ENCODE results near the gene POGLUT3. TPM values are rescaled to one million over a fixed set of nuclear protein-coding genes. Genes with fewer than 3 reads are reported as not detected.

Gene POGLUT3
- polyA plus RNA-seq, 1 donor from 2014 or later, result 0.31 TPM

DNA sequence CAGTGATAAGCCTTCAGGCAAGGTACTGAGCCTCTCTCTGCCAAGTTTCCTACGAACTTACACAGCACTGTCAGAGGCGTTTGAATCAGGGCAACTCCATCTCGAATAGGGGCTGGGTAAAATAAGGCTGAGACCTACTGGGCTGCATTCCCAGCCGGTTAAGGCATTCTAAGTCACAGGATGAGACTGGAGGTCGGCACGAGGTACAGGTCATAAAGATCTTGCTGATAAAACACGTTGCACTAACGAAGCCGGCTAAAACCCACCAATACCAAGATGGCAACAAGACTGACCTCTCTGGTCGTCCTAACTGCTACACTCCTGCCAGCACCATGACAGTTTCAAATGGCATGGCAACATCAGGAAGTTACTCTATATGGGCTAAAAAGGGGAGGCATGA, 20.4 kb upstream of the POGLUT3 start:
- H3K9me2 ChIP-seq (ENCODE audit: insufficient read depth, low read length), result no peaks in the 10 kb centered on the region
- no peak overlapping the region for H2AFZ ChIP-seq (ENCODE audit: low read depth, low read length)
- H3K27me3 ChIP-seq (ENCODE audit: insufficient read depth, low read depth, low read length), result no peaks in the 10 kb centered on the region
- TF ChIP-seq RAD21 (conservative IDR thresholded peaks at IDR 0.05) (no peak), SMC3 (conservative IDR thresholded peaks at IDR 0.05; ENCODE audit: poor library complexity) (no peak), EZH2 (IDR thresholded peaks at IDR 0.05; ENCODE audit: borderline replicate concordance, insufficient read depth, low read length, poor library complexity, severe bottlenecking) (no peak), MXI1 (conservative IDR thresholded peaks at IDR 0.05; ENCODE audit: poor library complexity, severe bottlenecking) (no peak), POLR2AphosphoS5 (IDR thresholded peaks at IDR 0.05) (no peak), EP300 (conservative IDR thresholded peaks at IDR 0.05; ENCODE audit: poor library complexity, severe bottlenecking) (no peak), TAF1 (IDR thresholded peaks at IDR 0.05; ENCODE audit: low read depth) (no peak)
- TF ChIP-seq, protein P1, sequence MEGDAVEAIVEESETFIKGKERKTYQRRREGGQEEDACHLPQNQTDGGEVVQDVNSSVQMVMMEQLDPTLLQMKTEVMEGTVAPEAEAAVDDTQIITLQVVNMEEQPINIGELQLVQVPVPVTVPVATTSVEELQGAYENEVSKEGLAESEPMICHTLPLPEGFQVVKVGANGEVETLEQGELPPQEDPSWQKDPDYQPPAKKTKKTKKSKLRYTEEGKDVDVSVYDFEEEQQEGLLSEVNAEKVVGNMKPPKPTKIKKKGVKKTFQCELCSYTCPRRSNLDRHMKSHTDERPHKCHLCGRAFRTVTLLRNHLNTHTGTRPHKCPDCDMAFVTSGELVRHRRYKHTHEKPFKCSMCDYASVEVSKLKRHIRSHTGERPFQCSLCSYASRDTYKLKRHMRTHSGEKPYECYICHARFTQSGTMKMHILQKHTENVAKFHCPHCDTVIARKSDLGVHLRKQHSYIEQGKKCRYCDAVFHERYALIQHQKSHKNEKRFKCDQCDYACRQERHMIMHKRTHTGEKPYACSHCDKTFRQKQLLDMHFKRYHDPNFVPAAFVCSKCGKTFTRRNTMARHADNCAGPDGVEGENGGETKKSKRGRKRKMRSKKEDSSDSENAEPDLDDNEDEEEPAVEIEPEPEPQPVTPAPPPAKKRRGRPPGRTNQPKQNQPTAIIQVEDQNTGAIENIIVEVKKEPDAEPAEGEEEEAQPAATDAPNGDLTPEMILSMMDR (IDR thresholded peaks at IDR 0.05; ENCODE audit: poor library complexity, severe bottlenecking), result no peak
- TF ChIP-seq, protein P2, sequence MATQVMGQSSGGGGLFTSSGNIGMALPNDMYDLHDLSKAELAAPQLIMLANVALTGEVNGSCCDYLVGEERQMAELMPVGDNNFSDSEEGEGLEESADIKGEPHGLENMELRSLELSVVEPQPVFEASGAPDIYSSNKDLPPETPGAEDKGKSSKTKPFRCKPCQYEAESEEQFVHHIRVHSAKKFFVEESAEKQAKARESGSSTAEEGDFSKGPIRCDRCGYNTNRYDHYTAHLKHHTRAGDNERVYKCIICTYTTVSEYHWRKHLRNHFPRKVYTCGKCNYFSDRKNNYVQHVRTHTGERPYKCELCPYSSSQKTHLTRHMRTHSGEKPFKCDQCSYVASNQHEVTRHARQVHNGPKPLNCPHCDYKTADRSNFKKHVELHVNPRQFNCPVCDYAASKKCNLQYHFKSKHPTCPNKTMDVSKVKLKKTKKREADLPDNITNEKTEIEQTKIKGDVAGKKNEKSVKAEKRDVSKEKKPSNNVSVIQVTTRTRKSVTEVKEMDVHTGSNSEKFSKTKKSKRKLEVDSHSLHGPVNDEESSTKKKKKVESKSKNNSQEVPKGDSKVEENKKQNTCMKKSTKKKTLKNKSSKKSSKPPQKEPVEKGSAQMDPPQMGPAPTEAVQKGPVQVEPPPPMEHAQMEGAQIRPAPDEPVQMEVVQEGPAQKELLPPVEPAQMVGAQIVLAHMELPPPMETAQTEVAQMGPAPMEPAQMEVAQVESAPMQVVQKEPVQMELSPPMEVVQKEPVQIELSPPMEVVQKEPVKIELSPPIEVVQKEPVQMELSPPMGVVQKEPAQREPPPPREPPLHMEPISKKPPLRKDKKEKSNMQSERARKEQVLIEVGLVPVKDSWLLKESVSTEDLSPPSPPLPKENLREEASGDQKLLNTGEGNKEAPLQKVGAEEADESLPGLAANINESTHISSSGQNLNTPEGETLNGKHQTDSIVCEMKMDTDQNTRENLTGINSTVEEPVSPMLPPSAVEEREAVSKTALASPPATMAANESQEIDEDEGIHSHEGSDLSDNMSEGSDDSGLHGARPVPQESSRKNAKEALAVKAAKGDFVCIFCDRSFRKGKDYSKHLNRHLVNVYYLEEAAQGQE (IDR thresholded peaks at IDR 0.05; ENCODE audit: borderline replicate concordance), result no peak
- no peak overlapping the region for H3K4me3 ChIP-seq (ENCODE audit: low read length)
- no peaks in the 10 kb centered on the region for H3K36me3 ChIP-seq (ENCODE audit: insufficient read depth, low read length)
- H4K20me1 ChIP-seq (ENCODE audit: insufficient read depth), result no peaks in the 10 kb centered on the region
- no peaks in the 10 kb centered on the region for H3K79me2 ChIP-seq (replicated peaks; ENCODE audit: insufficient read depth, low read length)
- no peaks in the 10 kb centered on the region for H3K9me3 ChIP-seq (ENCODE audit: low read length)
- no peak overlapping the region for H3K4me2 ChIP-seq (ENCODE audit: low read length)
- no peaks in the 10 kb centered on the region for H3F3A ChIP-seq (ENCODE audit: insufficient read depth, low read length, poor library complexity, severe bottlenecking)
- no peak overlapping the region for H3K9ac ChIP-seq (ENCODE audit: low read length)
- H3K27ac ChIP-seq (ENCODE audit: low read length), result no peak overlapping the region

DNA sequence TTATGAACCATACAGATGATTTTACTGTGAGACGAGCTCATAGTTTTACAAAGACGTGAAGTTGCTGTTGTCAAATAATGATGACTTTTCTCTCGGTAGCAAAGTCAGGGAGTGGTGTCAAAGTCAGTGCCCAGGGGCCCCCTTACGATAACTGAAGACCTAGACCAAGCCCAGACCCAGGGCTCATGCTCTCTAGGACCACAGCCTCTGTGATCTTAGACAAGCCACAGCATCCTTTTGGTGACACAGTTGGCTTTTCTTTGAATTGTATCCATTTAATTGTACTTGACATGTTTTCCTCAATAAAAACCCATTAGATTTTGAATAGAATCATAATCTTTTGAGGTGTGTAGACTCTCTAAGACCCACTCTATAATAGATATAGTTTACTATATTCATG, 17.9 kb upstream of the POGLUT3 start:
- Histone ChIP-seq H3K9me2 (ENCODE audit: insufficient read depth, low read length) (no peaks in the 10 kb centered on the region), H3K4me3 (ENCODE audit: low read length) (no peak overlapping the region), H4K20me1 (ENCODE audit: insufficient read depth) (no peaks in the 10 kb centered on the region), H3K27me3 (ENCODE audit: insufficient read depth, low read depth, low read length) (no peaks in the 10 kb centered on the region), H3K79me2 (replicated peaks; ENCODE audit: insufficient read depth, low read length) (no peaks in the 10 kb centered on the region), H3K9ac (ENCODE audit: low read length) (no peak overlapping the region), H3K9me3 (ENCODE audit: low read length) (no peaks in the 10 kb centered on the region), H3F3A (ENCODE audit: insufficient read depth, low read length, poor library complexity, severe bottlenecking) (no peaks in the 10 kb centered on the region), H2AFZ (ENCODE audit: low read depth, low read length) (no peak overlapping the region), H3K36me3 (ENCODE audit: insufficient read depth, low read length) (no peaks in the 10 kb centered on the region), H3K27ac (ENCODE audit: low read length) (no peak overlapping the region), H3K4me2 (ENCODE audit: low read length) (no peak overlapping the region)
- TF ChIP-seq POLR2AphosphoS5 (IDR thresholded peaks at IDR 0.05) (no peak), RAD21 (conservative IDR thresholded peaks at IDR 0.05) (no peak), EZH2 (IDR thresholded peaks at IDR 0.05; ENCODE audit: borderline replicate concordance, insufficient read depth, low read length, poor library complexity, severe bottlenecking) (no peak), EP300 (conservative IDR thresholded peaks at IDR 0.05; ENCODE audit: poor library complexity, severe bottlenecking) (no peak), TAF1 (IDR thresholded peaks at IDR 0.05; ENCODE audit: low read depth) (no peak), MXI1 (conservative IDR thresholded peaks at IDR 0.05; ENCODE audit: poor library complexity, severe bottlenecking) (no peak), SMC3 (conservative IDR thresholded peaks at IDR 0.05; ENCODE audit: poor library complexity) (no peak)
- TF ChIP-seq, protein P2 (IDR thresholded peaks at IDR 0.05; ENCODE audit: borderline replicate concordance), result no peak
- TF ChIP-seq, protein P1 (IDR thresholded peaks at IDR 0.05; ENCODE audit: poor library complexity, severe bottlenecking), result no peak

All from neural cell (in vitro differentiated cells).